Measurements from ENCODE around the gene ELF2.
"Not testable (repeated sequence)": the region's sequence is repeated elsewhere in the genome, so short reads cannot be mapped to it uniquely, and the experiment has no call there.

The ELF2 gene

GRCh38 chr4:139207247-139207646 lies 30.2 kb upstream of the ELF2 start:
- no peak for DNase-seq (ENCODE audit: low spot score in 2 of 2)
- ATAC-seq (replicated peaks; ENCODE audit: extremely low read depth, poor library complexity, severe bottlenecking) = no peak
- H3K4me1 Mint-ChIP-seq = no peaks in the 10 kb centered on the region
- no peaks in the 10 kb centered on the region for H3K36me3 Mint-ChIP-seq (ENCODE audit: insufficient read depth)
- H3K4me3 Mint-ChIP-seq = no peak overlapping the region
- no peaks in the 10 kb centered on the region for H3K9me3 Mint-ChIP-seq
- no peak overlapping the region for H3K27ac Mint-ChIP-seq (ENCODE audit: low read depth)
- no peaks in the 10 kb centered on the region for H3K27me3 Mint-ChIP-seq

- DNase-seq (ENCODE audit: low spot score in 2 of 2) (no peak), ATAC-seq (replicated peaks; ENCODE audit: extremely low read depth, poor library complexity, severe bottlenecking) (no peak)
- H3K27ac Mint-ChIP-seq (ENCODE audit: low read depth) = no peak overlapping the region
- no peaks in the 10 kb centered on the region for H3K4me1 Mint-ChIP-seq
- H3K4me3 Mint-ChIP-seq = no peak overlapping the region
- peaks cover 20% of the 10 kb centered on the region for H3K27me3 Mint-ChIP-seq
- H3K9me3 Mint-ChIP-seq = no peaks in the 10 kb centered on the region
- no peaks in the 10 kb centered on the region for H3K36me3 Mint-ChIP-seq (ENCODE audit: insufficient read depth)
Measured at GRCh38 chr4:139202991-139203390, 26.0 kb upstream of the ELF2 start.

- Mint-ChIP-seq H3K9me3 (no peaks in the 10 kb centered on the region), H3K27me3 (peaks cover 20% of the 10 kb centered on the region)
- ATAC-seq (replicated peaks; ENCODE audit: extremely low read depth, poor library complexity, severe bottlenecking) = no peak
Measured at GRCh38 chr4:139200506-139200905, 23.5 kb upstream of the ELF2 start.

GRCh38 chr4:139200102-139200501 lies 23.1 kb upstream of the ELF2 start:
- no peak overlapping the region for H3K27ac Mint-ChIP-seq (ENCODE audit: low read depth)
- no peaks in the 10 kb centered on the region for H3K9me3 Mint-ChIP-seq
- ATAC-seq (replicated peaks; ENCODE audit: extremely low read depth, poor library complexity, severe bottlenecking) (no peak), DNase-seq (ENCODE audit: low spot score in 2 of 2) (no peak)
- H3K4me3 Mint-ChIP-seq = no peak overlapping the region
- H3K4me1 Mint-ChIP-seq = no peaks in the 10 kb centered on the region
- peaks cover 20% of the 10 kb centered on the region for H3K27me3 Mint-ChIP-seq
- H3K36me3 Mint-ChIP-seq (ENCODE audit: insufficient read depth) = no peaks in the 10 kb centered on the region

More at GRCh38 chr4:139200506-139200905, 23.5 kb upstream of the ELF2 start:
- H3K27ac Mint-ChIP-seq (ENCODE audit: low read depth) = no peak overlapping the region
- H3K4me3 Mint-ChIP-seq = no peak overlapping the region
- H3K36me3 Mint-ChIP-seq (ENCODE audit: insufficient read depth) = no peaks in the 10 kb centered on the region
- H3K4me1 Mint-ChIP-seq = no peaks in the 10 kb centered on the region
- DNase-seq (ENCODE audit: low spot score in 2 of 2) = no peak

- H3K36me3 Mint-ChIP-seq (ENCODE audit: insufficient read depth); H3K27ac Mint-ChIP-seq (ENCODE audit: low read depth); H3K4me3 Mint-ChIP-seq; DNase-seq (ENCODE audit: low spot score in 2 of 2); H3K4me1 Mint-ChIP-seq; ATAC-seq (replicated peaks; ENCODE audit: extremely low read depth, poor library complexity, severe bottlenecking); H3K9me3 Mint-ChIP-seq: not testable (repeated sequence)
- H3K27me3 Mint-ChIP-seq = peaks cover 20% of the 10 kb centered on the region
Measured at GRCh38 chr4:139197214-139197613, 20.2 kb upstream of the ELF2 start.

GRCh38 chr4:139196462-139196861 lies 19.4 kb upstream of the ELF2 start:
- DNase-seq (ENCODE audit: low spot score in 2 of 2) (no peak), ATAC-seq (replicated peaks; ENCODE audit: extremely low read depth, poor library complexity, severe bottlenecking) (no peak)
- H3K4me1 Mint-ChIP-seq = no peaks in the 10 kb centered on the region
- no peak overlapping the region for H3K27ac Mint-ChIP-seq (ENCODE audit: low read depth)
- H3K36me3 Mint-ChIP-seq (ENCODE audit: insufficient read depth) = no peaks in the 10 kb centered on the region
- H3K9me3 Mint-ChIP-seq = no peaks in the 10 kb centered on the region
- peaks cover 20% of the 10 kb centered on the region for H3K27me3 Mint-ChIP-seq
- H3K4me3 Mint-ChIP-seq = no peak overlapping the region

- Mint-ChIP-seq H3K36me3 (ENCODE audit: insufficient read depth) (no peaks in the 10 kb centered on the region), H3K4me1 (no peaks in the 10 kb centered on the region), H3K9me3 (no peaks in the 10 kb centered on the region), H3K27me3 (no peaks in the 10 kb centered on the region), H3K27ac (ENCODE audit: low read depth) (no peak overlapping the region), H3K4me3 (no peak overlapping the region)
- ATAC-seq (replicated peaks; ENCODE audit: extremely low read depth, poor library complexity, severe bottlenecking) (no peak), DNase-seq (ENCODE audit: low spot score in 2 of 2) (no peak)
Measured at GRCh38 chr4:139191373-139191772, 14.4 kb upstream of the ELF2 start.

- Mint-ChIP-seq H3K36me3 (ENCODE audit: insufficient read depth) (no peaks in the 10 kb centered on the region), H3K4me1 (no peaks in the 10 kb centered on the region), H3K27ac (ENCODE audit: low read depth) (no peak overlapping the region), H3K9me3 (no peaks in the 10 kb centered on the region), H3K4me3 (no peak overlapping the region), H3K27me3 (no peaks in the 10 kb centered on the region)
- DNase-seq (ENCODE audit: low spot score in 2 of 2) = no peak
- no peak for ATAC-seq (replicated peaks; ENCODE audit: extremely low read depth, poor library complexity, severe bottlenecking)
Measured at GRCh38 chr4:139189972-139190371, 13.0 kb upstream of the ELF2 start.

- H3K9me3 Mint-ChIP-seq = no peaks in the 10 kb centered on the region
- H3K27ac Mint-ChIP-seq (ENCODE audit: low read depth) = no peak overlapping the region
- no peaks in the 10 kb centered on the region for H3K27me3 Mint-ChIP-seq
- no peak for DNase-seq (ENCODE audit: low spot score in 2 of 2)
- ATAC-seq (replicated peaks; ENCODE audit: extremely low read depth, poor library complexity, severe bottlenecking) = no peak
- H3K4me3 Mint-ChIP-seq = no peak overlapping the region
- H3K36me3 Mint-ChIP-seq (ENCODE audit: insufficient read depth) = no peaks in the 10 kb centered on the region
- H3K4me1 Mint-ChIP-seq = no peaks in the 10 kb centered on the region
Measured at GRCh38 chr4:139189417-139189749, 12.4 kb upstream of the ELF2 start.

- Mint-ChIP-seq H3K36me3 (ENCODE audit: insufficient read depth) (no peaks in the 10 kb centered on the region), H3K27ac (ENCODE audit: low read depth) (no peak overlapping the region), H3K9me3 (no peaks in the 10 kb centered on the region), H3K27me3 (no peaks in the 10 kb centered on the region), H3K4me1 (no peaks in the 10 kb centered on the region), H3K4me3 (no peak overlapping the region)
- DNase-seq (ENCODE audit: low spot score in 2 of 2) (no peak), ATAC-seq (replicated peaks; ENCODE audit: extremely low read depth, poor library complexity, severe bottlenecking) (no peak)
Measured at GRCh38 chr4:139188648-139189416, 11.8 kb upstream of the ELF2 start.

- H3K27ac Mint-ChIP-seq (ENCODE audit: low read depth) = no peak overlapping the region
- no peak for DNase-seq (ENCODE audit: low spot score in 2 of 2)
- no peaks in the 10 kb centered on the region for H3K4me1 Mint-ChIP-seq
- H3K36me3 Mint-ChIP-seq (ENCODE audit: insufficient read depth) = no peaks in the 10 kb centered on the region
- H3K27me3 Mint-ChIP-seq = no peaks in the 10 kb centered on the region
- no peak for ATAC-seq (replicated peaks; ENCODE audit: extremely low read depth, poor library complexity, severe bottlenecking)
- H3K4me3 Mint-ChIP-seq = no peak overlapping the region
- no peaks in the 10 kb centered on the region for H3K9me3 Mint-ChIP-seq
Measured at GRCh38 chr4:139184129-139184528, 7.1 kb upstream of the ELF2 start.

- peak; percentile 66 for ATAC-seq (replicated peaks; ENCODE audit: extremely low read depth, poor library complexity, severe bottlenecking)
- peak overlapping the region; percentile 90 for H3K4me3 Mint-ChIP-seq
- no peaks in the 10 kb centered on the region for H3K9me3 Mint-ChIP-seq
- H3K36me3 Mint-ChIP-seq (ENCODE audit: insufficient read depth) = peaks cover 19% of the 10 kb centered on the region
- DNase-seq (ENCODE audit: low spot score in 2 of 2) = peak; percentile 74 to 82
- peak overlapping the region; percentile 93 for H3K27ac Mint-ChIP-seq (ENCODE audit: low read depth)
- H3K27me3 Mint-ChIP-seq = no peaks in the 10 kb centered on the region
- peaks cover 12% of the 10 kb centered on the region for H3K4me1 Mint-ChIP-seq
Measured at GRCh38 chr4:139177869-139178619, 1.0 kb upstream of the ELF2 start.

Measured in central memory CD8-positive, alpha-beta T cell (primary cell).